HepG2 (cell line): ENCODE measurements around the gene ADAD2. TPM values are rescaled to one million over a fixed set of nuclear protein-coding genes. Genes with fewer than 3 reads are reported as not detected.

Source experiments
- ATAC-seq: fragments of 200-7000 bp; cut with Tn5 transposase; 3 replicates; pipeline ENCODE4 v1.9.1; 2020; ENCODE audit warnings: mild to moderate bottlenecking, moderate library complexity
- BruUV-seq: library from RNA; stranded (reverse); fragments of 400-500 nt; replicated peaks from 2 replicates; lab custom pipeline; 2021; lab: Mats Ljungman, UMichigan
- CTCF ChIA-PET: fragments of 300-600 bp; formaldehyde crosslinking; extraction: SDS; loops from one replicate; lab custom pipeline; 2021; ENCODE audit warnings: low total read pairs, inconsistent platforms, low intra/inter-chr PET ratio; lab: Yijun Ruan, JAX
- POLR2A ChIA-PET: fragments of 350-600 bp; sonication (Branson Sonifier 250); formaldehyde crosslinking; loops from one replicate; lab custom pipeline; 2020; ENCODE audit warnings: antibody characterized with exemption, inconsistent platforms; lab: Yijun Ruan, JAX
- DNase-seq: peaks from one replicate; pipeline ENCODE4 v3.0.0-alpha.2; 2015; ENCODE audit warnings: low spot score
- FAIRE-seq: peaks from 3 replicates; lab custom pipeline; 2011; peaks lifted over from hg19 to GRCh38; lab: Jason Lieb, UNC
- H2AFZ ChIP-seq: one replicate; pipeline ENCODE4 v1.6.1; 2011; ENCODE audit warnings: low read length, inconsistent platforms
- H3K27ac ChIP-seq: fragments of 300-600 bp; 3 replicates; pipeline ENCODE4 v1.8.0; 2011; ENCODE audit warnings: mixed run types, mild to moderate bottlenecking, mixed read lengths, low read length, inconsistent platforms; ENCODE audit not compliant: insufficient read depth; ENCODE audit errors: extremely low read length
- H3K27me3 ChIP-seq, 2 experiments: fragments of 200-600 bp in 1 of 2; 2 replicates in 1 of 2; 3 replicates in 1 of 2; pipeline versions ENCODE4 v1.6.0 to v1.8.0; 2011; ENCODE audit warnings: low read length in 2 of 2, mild to moderate bottlenecking in 2 of 2, moderate library complexity in 2 of 2, inconsistent platforms in 1 of 2; ENCODE audit not compliant: insufficient read depth in 2 of 2, control insufficient read depth in 1 of 2
- H3K36me3 ChIP-seq, 2 experiments: fragments of 200-600 bp in 1 of 2; replicated peaks in 1 of 2; 2 replicates in 1 of 2; 3 replicates in 1 of 2; pipeline versions ENCODE4 v1.5.1 to v1.8.0; 2011; ENCODE audit warnings: low read length in 2 of 2, inconsistent platforms in 1 of 2; ENCODE audit not compliant: insufficient read depth in 2 of 2, control insufficient read depth in 1 of 2
- H3K4me1 ChIP-seq: 2 replicates; pipeline ENCODE4 v1.5.1; 2012; ENCODE audit warnings: low read length, inconsistent platforms; ENCODE audit not compliant: insufficient read depth
- H3K4me2 ChIP-seq: 2 replicates; pipeline ENCODE4 v1.6.0; 2011; ENCODE audit warnings: low read depth, low read length, inconsistent platforms
- H3K4me3 ChIP-seq, 3 experiments: fragments of 200-600 bp in 1 of 3; sonication (generic), shearing (Covaris generic) in 1 of 3; replicated peaks in 1 of 3; 2 replicates each; pipeline ENCODE4 v1.5.1; 2011 to 2016; ENCODE audit warnings: low read length in 3 of 3, inconsistent platforms in 2 of 3, low read depth in 2 of 3, mild to moderate bottlenecking in 2 of 3, control low read depth in 1 of 3, mixed read lengths in 1 of 3; ENCODE audit not compliant: insufficient read depth in 1 of 3
- H3K79me2 ChIP-seq: one replicate; pipeline ENCODE4 v1.6.1; 2011; ENCODE audit warnings: low read length, inconsistent platforms; ENCODE audit not compliant: insufficient read depth
- H3K9ac ChIP-seq: 2 replicates; pipeline ENCODE4 v1.6.0; 2011; ENCODE audit warnings: mild to moderate bottlenecking, low read depth, low read length, inconsistent platforms; ENCODE audit not compliant: insufficient read depth
- H3K9me3 ChIP-seq: 2 replicates; pipeline ENCODE4 v1.5.1; 2012; ENCODE audit warnings: mild to moderate bottlenecking, low read length
- H4K20me1 ChIP-seq: 2 replicates; pipeline ENCODE4 v1.6.0; 2011; ENCODE audit warnings: inconsistent platforms, mild to moderate bottlenecking, low read length, moderate library complexity; ENCODE audit not compliant: insufficient read depth
- RARA ChIP-seq: IDR thresholded peaks from 2 replicates; pipeline ENCODE4 v1.6.1; 2016; ENCODE audit warnings: missing genetic modification reagents, missing compliant biosample characterization
- SIN3A ChIP-seq: IDR thresholded peaks from 2 replicates; pipeline ENCODE4 v1.6.1; 2011; ENCODE audit warnings: low read depth, mild to moderate bottlenecking, control low read depth, low read length, borderline replicate concordance
- SNAI1 ChIP-seq: sonication (generic); formaldehyde crosslinking; IDR thresholded peaks from 2 replicates; pipeline ENCODE4 v1.5.0; 2020; ENCODE audit warnings: mild to moderate bottlenecking, missing genetic modification reagents, borderline replicate concordance
- SYNCRIP ChIP-seq: fragments of 200-400 bp; formaldehyde crosslinking; IDR thresholded peaks from 2 replicates; pipeline ENCODE4 v1.6.1; 2018; ENCODE audit warnings: mild to moderate bottlenecking, low read depth, low read length; ENCODE audit not compliant: insufficient read depth
- ZNF496 ChIP-seq: sonication (generic); formaldehyde crosslinking; IDR thresholded peaks from 2 replicates; pipeline ENCODE4 v1.8.1; 2023; ENCODE audit warnings: mild to moderate bottlenecking, moderate library complexity, missing genetic modification reagents; ENCODE audit not compliant: insufficient replicate concordance
- ZNF709 ChIP-seq: sonication (generic); formaldehyde crosslinking; IDR thresholded peaks from 2 replicates; pipeline ENCODE4 v1.5.0; 2020; ENCODE audit warnings: mild to moderate bottlenecking, missing genetic modification reagents
- WGBS: methylation state at CpG from one replicate; pipeline ENCODE4 v1.1.6; 2017; ENCODE audit warnings: low lambda C conversion rate; 5-methylcytosine and 5-hydroxymethylcytosine counted together
- in situ Hi-C: cut with HindIII; loops from 2 replicates; pipeline ENCODE4 v1.10.0; 2017; ENCODE audit warnings: low pct_unique_long_range_greater_than_20kb; ENCODE audit not compliant: extremely low pct_ligation_motif_present
- intact Hi-C: fragments of 100-400 bp; cut with micrococcal nuclease; formaldehyde crosslinking; loops from one replicate; pipeline ENCODE4 v1.10.0; 2022; ENCODE audit not compliant: unreplicated experiment
- polyA plus RNA-seq, 8 experiments: library from polyadenylated mRNA; depleted of rRNA in 3 of 8; stranded (reverse) in 7 of 8; unstranded in 1 of 8; fragments of >200 nt; fragmentation: Illumina TruSeq in 4 of 8; extraction: Trizol in 4 of 8; gene quantifications; 2 replicates each; pipeline versions ENCODE4 v1.2.1 to v1.2.3, GENCODE V29; 2011 to 2016; ENCODE audit warnings: low read depth in 4 of 8, missing spikeins in 1 of 8, mixed read lengths in 1 of 8; ENCODE audit not compliant: insufficient read depth in 1 of 8
- total RNA-seq, 5 experiments: library from RNA; depleted of rRNA; stranded (reverse); fragments of >200 nt; fragmentation: Illumina TruSeq; extraction: Trizol; gene quantifications; 2 replicates each; pipeline ENCODE4 v1.2.3, GENCODE V29; 2016; ENCODE audit warnings: low read depth in 1 of 5
- TF ChIP-seq, protein P1 (sequence below): sonication (generic); formaldehyde crosslinking; IDR thresholded peaks from 2 replicates; pipeline ENCODE4 v1.8.1; 2023; ENCODE audit warnings: mild to moderate bottlenecking, missing genetic modification reagents
- TF ChIP-seq, protein P2 (sequence below): sonication (generic); formaldehyde crosslinking; IDR thresholded peaks from 2 replicates; pipeline ENCODE4 v1.5.0; 2020; ENCODE audit warnings: missing genetic modification reagents
- TF ChIP-seq, protein P3 (sequence below): sonication (generic); formaldehyde crosslinking; IDR thresholded peaks from 2 replicates; pipeline ENCODE4 v1.5.0; 2020; ENCODE audit warnings: mild to moderate bottlenecking, missing genetic modification reagents, borderline replicate concordance
- TF ChIP-seq, protein P4 (sequence below): sonication (generic); formaldehyde crosslinking; IDR thresholded peaks from 2 replicates; pipeline ENCODE4 v1.5.1; 2020; ENCODE audit warnings: missing genetic modification reagents, mild to moderate bottlenecking, borderline replicate concordance

The ADAD2 gene
- total and polyA plus RNA-seq, 2 of the 13 experiments (the other 11 are each of a cell fraction or from before 2014, with no cell fraction given) = not detected

DNA sequence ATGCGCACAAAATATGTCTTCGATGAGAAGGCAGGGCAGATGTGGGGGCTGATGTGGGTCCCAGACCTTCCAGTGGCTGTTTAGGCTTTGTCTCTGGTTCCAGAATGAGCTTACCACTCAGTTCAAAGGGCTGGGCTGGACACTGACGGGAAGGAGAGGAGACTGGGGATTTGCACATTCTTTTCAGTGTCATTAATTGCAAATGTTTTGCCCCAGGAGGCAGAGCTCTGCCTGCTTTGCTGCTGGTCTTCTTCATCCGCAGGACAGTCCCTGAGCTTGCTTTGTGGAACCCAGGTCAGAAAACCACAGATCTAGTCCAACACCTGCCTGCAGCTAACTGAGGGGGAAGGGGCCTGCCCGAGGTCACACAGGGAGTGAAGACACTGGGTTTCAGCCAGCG, 28.0 kb downstream of the ADAD2 start:
- DNase-seq (no peak), ATAC-seq (no peak), FAIRE-seq (no peak)
- no TSS peak for BruUV-seq
- no peak overlapping the region for H3K4me3 ChIP-seq
- no peaks in the 10 kb centered on the region for H3K36me3 ChIP-seq
- H3K79me2 ChIP-seq = no peaks in the 10 kb centered on the region
- H4K20me1 ChIP-seq = no peaks in the 10 kb centered on the region
- CTCF ChIA-PET = no interaction called here
- H3K27me3 ChIP-seq = peaks cover 2 to 53% of the 10 kb centered on the region in 2 experiments; a peak in 4 of 5 replicates
- intact Hi-C loops (no loop called here), in situ Hi-C loops (no loop called here)
- H3K27ac ChIP-seq = no peak overlapping the region
- WGBS = 49% methylated on average over 6 of the region's 6 CpGs
- no peaks in the 10 kb centered on the region for H3K4me1 ChIP-seq
- H2AFZ ChIP-seq = no peak overlapping the region
- H3K9me3 ChIP-seq = no peaks in the 10 kb centered on the region
- no peak overlapping the region for H3K4me2 ChIP-seq
- H3K9ac ChIP-seq = no peak overlapping the region
- POLR2A ChIA-PET = no interaction called here
- TF ChIP-seq, protein P1, sequence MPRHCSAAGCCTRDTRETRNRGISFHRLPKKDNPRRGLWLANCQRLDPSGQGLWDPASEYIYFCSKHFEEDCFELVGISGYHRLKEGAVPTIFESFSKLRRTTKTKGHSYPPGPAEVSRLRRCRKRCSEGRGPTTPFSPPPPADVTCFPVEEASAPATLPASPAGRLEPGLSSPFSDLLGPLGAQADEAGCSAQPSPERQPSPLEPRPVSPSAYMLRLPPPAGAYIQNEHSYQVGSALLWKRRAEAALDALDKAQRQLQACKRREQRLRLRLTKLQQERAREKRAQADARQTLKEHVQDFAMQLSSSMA (CRISPR knock-in tag) = no peak
- TF ChIP-seq, protein P2, sequence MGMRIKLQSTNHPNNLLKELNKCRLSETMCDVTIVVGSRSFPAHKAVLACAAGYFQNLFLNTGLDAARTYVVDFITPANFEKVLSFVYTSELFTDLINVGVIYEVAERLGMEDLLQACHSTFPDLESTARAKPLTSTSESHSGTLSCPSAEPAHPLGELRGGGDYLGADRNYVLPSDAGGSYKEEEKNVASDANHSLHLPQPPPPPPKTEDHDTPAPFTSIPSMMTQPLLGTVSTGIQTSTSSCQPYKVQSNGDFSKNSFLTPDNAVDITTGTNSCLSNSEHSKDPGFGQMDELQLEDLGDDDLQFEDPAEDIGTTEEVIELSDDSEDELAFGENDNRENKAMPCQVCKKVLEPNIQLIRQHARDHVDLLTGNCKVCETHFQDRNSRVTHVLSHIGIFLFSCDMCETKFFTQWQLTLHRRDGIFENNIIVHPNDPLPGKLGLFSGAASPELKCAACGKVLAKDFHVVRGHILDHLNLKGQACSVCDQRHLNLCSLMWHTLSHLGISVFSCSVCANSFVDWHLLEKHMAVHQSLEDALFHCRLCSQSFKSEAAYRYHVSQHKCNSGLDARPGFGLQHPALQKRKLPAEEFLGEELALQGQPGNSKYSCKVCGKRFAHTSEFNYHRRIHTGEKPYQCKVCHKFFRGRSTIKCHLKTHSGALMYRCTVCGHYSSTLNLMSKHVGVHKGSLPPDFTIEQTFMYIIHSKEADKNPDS (CRISPR knock-in tag) = no peak
- TF ChIP-seq SYNCRIP (no peak), SIN3A (no peak), RARA (CRISPR knock-in tag) (no peak), ZNF709 (CRISPR knock-in tag) (no peak), ZNF496 (no peak), SNAI1 (CRISPR knock-in tag) (no peak)
- TF ChIP-seq, protein P3, sequence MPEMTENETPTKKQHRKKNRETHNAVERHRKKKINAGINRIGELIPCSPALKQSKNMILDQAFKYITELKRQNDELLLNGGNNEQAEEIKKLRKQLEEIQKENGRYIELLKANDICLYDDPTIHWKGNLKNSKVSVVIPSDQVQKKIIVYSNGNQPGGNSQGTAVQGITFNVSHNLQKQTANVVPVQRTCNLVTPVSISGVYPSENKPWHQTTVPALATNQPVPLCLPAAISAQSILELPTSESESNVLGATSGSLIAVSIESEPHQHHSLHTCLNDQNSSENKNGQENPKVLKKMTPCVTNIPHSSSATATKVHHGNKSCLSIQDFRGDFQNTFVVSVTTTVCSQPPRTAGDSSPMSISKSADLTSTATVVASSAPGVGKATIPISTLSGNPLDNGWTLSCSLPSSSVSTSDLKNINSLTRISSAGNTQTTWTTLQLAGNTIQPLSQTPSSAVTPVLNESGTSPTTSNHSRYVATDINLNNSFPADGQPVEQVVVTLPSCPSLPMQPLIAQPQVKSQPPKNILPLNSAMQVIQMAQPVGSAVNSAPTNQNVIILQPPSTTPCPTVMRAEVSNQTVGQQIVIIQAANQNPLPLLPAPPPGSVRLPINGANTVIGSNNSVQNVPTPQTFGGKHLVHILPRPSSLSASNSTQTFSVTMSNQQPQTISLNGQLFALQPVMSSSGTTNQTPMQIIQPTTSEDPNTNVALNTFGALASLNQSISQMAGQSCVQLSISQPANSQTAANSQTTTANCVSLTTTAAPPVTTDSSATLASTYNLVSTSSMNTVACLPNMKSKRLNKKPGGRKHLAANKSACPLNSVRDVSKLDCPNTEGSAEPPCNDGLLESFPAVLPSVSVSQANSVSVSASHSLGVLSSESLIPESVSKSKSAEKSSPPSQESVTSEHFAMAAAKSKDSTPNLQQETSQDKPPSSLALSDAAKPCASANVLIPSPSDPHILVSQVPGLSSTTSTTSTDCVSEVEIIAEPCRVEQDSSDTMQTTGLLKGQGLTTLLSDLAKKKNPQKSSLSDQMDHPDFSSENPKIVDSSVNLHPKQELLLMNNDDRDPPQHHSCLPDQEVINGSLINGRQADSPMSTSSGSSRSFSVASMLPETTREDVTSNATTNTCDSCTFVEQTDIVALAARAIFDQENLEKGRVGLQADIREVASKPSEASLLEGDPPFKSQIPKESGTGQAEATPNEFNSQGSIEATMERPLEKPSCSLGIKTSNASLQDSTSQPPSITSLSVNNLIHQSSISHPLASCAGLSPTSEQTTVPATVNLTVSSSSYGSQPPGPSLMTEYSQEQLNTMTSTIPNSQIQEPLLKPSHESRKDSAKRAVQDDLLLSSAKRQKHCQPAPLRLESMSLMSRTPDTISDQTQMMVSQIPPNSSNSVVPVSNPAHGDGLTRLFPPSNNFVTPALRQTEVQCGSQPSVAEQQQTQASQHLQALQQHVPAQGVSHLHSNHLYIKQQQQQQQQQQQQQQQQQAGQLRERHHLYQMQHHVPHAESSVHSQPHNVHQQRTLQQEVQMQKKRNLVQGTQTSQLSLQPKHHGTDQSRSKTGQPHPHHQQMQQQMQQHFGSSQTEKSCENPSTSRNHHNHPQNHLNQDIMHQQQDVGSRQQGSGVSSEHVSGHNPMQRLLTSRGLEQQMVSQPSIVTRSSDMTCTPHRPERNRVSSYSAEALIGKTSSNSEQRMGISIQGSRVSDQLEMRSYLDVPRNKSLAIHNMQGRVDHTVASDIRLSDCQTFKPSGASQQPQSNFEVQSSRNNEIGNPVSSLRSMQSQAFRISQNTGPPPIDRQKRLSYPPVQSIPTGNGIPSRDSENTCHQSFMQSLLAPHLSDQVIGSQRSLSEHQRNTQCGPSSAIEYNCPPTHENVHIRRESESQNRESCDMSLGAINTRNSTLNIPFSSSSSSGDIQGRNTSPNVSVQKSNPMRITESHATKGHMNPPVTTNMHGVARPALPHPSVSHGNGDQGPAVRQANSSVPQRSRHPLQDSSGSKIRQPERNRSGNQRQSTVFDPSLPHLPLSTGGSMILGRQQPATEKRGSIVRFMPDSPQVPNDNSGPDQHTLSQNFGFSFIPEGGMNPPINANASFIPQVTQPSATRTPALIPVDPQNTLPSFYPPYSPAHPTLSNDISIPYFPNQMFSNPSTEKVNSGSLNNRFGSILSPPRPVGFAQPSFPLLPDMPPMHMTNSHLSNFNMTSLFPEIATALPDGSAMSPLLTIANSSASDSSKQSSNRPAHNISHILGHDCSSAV (CRISPR knock-in tag) = no peak
- TF ChIP-seq, protein P4, sequence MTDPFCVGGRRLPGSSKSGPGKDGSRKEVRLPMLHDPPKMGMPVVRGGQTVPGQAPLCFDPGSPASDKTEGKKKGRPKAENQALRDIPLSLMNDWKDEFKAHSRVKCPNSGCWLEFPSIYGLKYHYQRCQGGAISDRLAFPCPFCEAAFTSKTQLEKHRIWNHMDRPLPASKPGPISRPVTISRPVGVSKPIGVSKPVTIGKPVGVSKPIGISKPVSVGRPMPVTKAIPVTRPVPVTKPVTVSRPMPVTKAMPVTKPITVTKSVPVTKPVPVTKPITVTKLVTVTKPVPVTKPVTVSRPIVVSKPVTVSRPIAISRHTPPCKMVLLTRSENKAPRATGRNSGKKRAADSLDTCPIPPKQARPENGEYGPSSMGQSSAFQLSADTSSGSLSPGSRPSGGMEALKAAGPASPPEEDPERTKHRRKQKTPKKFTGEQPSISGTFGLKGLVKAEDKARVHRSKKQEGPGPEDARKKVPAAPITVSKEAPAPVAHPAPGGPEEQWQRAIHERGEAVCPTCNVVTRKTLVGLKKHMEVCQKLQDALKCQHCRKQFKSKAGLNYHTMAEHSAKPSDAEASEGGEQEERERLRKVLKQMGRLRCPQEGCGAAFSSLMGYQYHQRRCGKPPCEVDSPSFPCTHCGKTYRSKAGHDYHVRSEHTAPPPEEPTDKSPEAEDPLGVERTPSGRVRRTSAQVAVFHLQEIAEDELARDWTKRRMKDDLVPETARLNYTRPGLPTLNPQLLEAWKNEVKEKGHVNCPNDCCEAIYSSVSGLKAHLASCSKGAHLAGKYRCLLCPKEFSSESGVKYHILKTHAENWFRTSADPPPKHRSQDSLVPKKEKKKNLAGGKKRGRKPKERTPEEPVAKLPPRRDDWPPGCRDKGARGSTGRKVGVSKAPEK (CRISPR knock-in tag) = no peak
